Neural progenitor cell (in vitro differentiated cells): Measurements from ENCODE around the gene SLC39A13.

Experiments
- CTCF ChIP-seq: fragments of 200-600 bp; sonication (generic); IDR thresholded peaks from 2 replicates; pipeline ENCODE4 v1.5.1; 2017; ENCODE audit warnings: antibody characterized with exemption, mild to moderate bottlenecking
- EZH2 ChIP-seq: fragments of 200-600 bp; sonication (generic); IDR thresholded peaks from 2 replicates; pipeline ENCODE4 v1.6.1; 2017; ENCODE audit warnings: antibody characterized with exemption, mild to moderate bottlenecking, moderate library complexity
- EZH2phosphoT487 ChIP-seq: fragments of 200-600 bp; sonication (generic); IDR thresholded peaks from 2 replicates; pipeline ENCODE4 v1.6.1; 2017; ENCODE audit warnings: antibody characterized with exemption

GRCh38 chr11:47375546-47376085 lies 32.8 kb upstream of the SLC39A13 start:
- TF ChIP-seq CTCF (no peak), EZH2phosphoT487 (no peak), EZH2 (no peak)
